ENCODE measurements around the gene NFAM1.

NFAM1 gene

DNA sequence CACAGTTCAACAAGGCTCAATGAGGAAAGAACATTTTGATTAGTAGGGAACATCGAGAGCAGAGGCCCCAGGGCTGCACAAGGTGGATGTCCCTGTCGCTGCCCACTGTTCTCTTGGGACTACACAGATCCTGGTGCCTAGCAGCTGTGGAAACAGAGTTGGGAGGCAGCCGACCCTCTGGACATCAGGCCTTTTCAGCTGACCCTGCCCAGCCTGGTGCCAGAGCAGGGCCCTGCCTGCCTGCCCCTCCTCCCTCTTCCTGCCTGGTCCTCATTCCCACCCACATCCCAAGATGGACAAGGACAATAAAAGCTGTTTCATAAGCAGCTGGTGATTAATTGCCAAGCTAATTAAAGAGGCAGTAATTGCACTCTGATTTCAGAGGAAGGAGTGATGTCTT lies 60.7 kb downstream of the NFAM1 start:
- H3K36me3 ChIP-seq (ENCODE audit: insufficient read depth, low read length) = no peaks in the 10 kb centered on the region
- no peak overlapping the region for H3K9ac ChIP-seq (ENCODE audit: low read depth, low read length)
- H3K4me1 ChIP-seq (ENCODE audit: insufficient read depth, low read length) = peaks cover 32% of the 10 kb centered on the region
- no peaks in the 10 kb centered on the region for H3K9me3 ChIP-seq (ENCODE audit: control insufficient read depth, insufficient read depth, low read length)

- no peaks in the 10 kb centered on the region for H3K9me3 ChIP-seq (ENCODE audit: control insufficient read depth, insufficient read depth, low read length)
- H3K36me3 ChIP-seq (ENCODE audit: insufficient read depth, low read length) = no peaks in the 10 kb centered on the region
- H3K9ac ChIP-seq (ENCODE audit: low read depth, low read length) = no peak overlapping the region
- peaks cover 32% of the 10 kb centered on the region for H3K4me1 ChIP-seq (ENCODE audit: insufficient read depth, low read length)
Observed at GRCh38 chr22:42371099-42371498, 61.1 kb downstream of the NFAM1 start.

DNA sequence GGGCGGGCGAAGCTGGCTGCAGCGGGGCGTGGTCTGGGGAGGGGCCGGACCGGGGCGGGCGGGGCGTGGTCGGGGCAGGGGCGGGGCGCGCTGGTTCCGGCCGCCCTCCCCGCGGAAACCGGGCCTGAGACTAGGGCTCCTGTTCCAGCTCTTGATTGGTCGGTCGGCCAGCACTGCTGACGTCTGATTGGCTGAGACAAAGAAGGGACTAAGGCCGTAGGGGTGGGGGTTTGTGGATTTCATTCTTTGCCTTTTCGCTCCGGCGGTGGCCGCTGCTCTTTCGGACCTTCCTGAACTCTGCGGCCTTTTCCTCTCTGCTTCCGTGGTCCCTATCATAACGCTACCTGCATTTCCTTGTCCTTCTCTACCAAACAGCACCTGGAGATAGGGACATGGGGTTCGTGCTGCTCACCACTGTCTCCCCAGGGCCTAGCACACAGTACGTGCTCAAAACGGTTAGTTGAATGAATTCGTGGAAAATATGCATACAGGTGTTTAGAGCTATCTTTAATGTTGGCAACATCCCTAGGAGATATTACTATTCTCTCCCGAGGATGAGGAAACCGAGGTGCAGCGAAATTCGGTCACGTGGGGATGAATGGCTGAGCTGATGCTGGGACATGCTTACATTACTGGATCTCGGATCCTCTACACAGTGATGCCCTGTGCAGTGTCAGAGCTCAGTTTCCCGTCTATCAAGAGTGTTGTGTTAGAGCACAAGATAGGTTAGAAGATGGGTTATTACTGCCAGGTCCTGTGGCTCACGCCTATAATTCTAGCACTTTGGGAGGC lies 62.8 kb downstream of the NFAM1 start:
- Histone ChIP-seq H3K9me3 (ENCODE audit: control insufficient read depth, insufficient read depth, low read length) (no peaks in the 10 kb centered on the region), H3K9ac (ENCODE audit: low read depth, low read length) (peak overlapping the region; percentile 91), H3K4me1 (ENCODE audit: insufficient read depth, low read length) (peaks cover 34% of the 10 kb centered on the region), H3K36me3 (ENCODE audit: insufficient read depth, low read length) (no peaks in the 10 kb centered on the region)

DNA sequence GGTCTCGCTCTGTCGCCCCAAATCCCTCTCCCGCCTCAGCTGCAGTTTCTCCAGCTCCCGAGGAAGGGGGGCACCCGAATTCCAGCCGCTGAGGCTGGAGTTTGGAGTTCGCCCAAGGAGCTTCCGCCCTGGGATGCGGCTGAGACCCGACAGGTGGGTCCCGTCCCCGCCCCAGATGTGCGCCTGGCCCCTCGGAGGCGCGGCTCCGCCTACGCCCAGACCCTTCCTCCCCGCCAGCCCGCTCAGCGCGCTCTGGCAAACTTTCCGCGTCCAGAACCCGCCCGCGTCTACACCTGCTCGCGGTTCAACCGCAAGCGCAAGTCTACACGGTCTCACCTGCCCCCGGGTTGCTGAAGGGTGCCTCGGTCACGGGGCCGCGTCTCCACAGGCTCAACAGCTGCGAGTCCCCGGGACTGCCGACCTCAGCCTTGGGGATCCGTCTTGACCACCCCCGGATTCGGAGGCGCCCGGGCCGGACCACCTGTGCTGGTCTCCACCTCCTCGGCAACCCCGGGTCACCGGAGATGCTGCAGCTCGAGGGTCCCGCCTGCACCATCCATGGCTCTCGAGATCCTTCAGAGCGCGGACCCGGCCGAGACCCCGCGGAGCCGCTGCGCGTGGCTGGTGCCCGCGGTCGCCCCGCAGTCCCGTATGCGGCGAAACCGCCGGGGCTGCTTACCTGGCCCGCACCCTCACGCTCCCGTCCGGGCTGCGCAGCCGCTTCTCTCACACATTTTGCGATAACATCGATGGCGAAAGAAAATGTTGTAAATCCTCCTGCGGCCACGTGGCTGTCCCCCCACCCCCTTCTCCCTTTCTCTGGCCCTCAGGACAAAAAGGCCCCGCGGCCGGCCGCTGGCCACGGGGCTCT lies 63.6 kb downstream of the NFAM1 start:
- H3K36me3 ChIP-seq (ENCODE audit: insufficient read depth, low read length) = no peaks in the 10 kb centered on the region
- peak overlapping the region; percentile 64 for H3K9ac ChIP-seq (ENCODE audit: low read depth, low read length)
- H3K9me3 ChIP-seq (ENCODE audit: control insufficient read depth, insufficient read depth, low read length) = no peaks in the 10 kb centered on the region
- H3K4me1 ChIP-seq (ENCODE audit: insufficient read depth, low read length) = peaks cover 39% of the 10 kb centered on the region

DNA sequence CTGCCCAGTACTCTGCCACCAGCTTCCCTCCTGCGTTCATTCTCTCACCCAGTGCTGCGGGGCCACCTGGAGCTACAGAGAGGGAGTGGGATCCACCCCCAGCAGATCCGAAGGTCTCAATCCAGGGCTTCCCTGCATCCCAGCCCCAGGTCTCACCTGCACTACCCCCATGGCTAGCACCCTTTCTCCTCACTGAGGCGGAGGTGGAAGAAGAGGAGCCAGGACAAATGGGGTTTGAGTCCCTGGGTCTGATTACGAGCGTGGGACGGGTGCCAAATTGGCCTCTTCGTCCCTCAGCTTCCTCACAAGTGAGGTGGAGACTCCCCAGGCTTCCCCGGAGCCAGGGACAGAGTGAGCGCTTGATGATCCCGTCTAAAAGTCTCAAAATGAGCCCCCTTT lies 64.2 kb downstream of the NFAM1 start:
- Histone ChIP-seq H3K36me3 (ENCODE audit: insufficient read depth, low read length) (no peaks in the 10 kb centered on the region), H3K9ac (ENCODE audit: low read depth, low read length) (peak overlapping the region; percentile 64), H3K9me3 (ENCODE audit: control insufficient read depth, insufficient read depth, low read length) (no peaks in the 10 kb centered on the region), H3K4me1 (ENCODE audit: insufficient read depth, low read length) (peaks cover 39% of the 10 kb centered on the region)

GRCh38 chr22:42366806-42367581 lies 65.2 kb downstream of the NFAM1 start:
- no peaks in the 10 kb centered on the region for H3K9me3 ChIP-seq (ENCODE audit: control insufficient read depth, insufficient read depth, low read length)
- peak overlapping the region; percentile 64; the same call in 1 of the 2 replicates for H3K9ac ChIP-seq (ENCODE audit: low read depth, low read length)
- no peaks in the 10 kb centered on the region for H3K36me3 ChIP-seq (ENCODE audit: insufficient read depth, low read length)
- peaks cover 39% of the 10 kb centered on the region for H3K4me1 ChIP-seq (ENCODE audit: insufficient read depth, low read length)

- H3K9me3 ChIP-seq (ENCODE audit: control insufficient read depth, insufficient read depth, low read length) = no peaks in the 10 kb centered on the region
- H3K36me3 ChIP-seq (ENCODE audit: insufficient read depth, low read length) = no peaks in the 10 kb centered on the region
- 0 out of 2 replicates have a peak overlapping the region, but pooled peaks have one; percentile 11 for H3K9ac ChIP-seq (ENCODE audit: low read depth, low read length)
- peaks cover 35% of the 10 kb centered on the region for H3K4me1 ChIP-seq (ENCODE audit: insufficient read depth, low read length)
Observed at GRCh38 chr22:42365942-42366695, 66.1 kb downstream of the NFAM1 start.

GRCh38 chr22:42365111-42365865 lies 66.9 kb downstream of the NFAM1 start:
- Histone ChIP-seq H3K4me1 (ENCODE audit: insufficient read depth, low read length) (peaks cover 29% of the 10 kb centered on the region), H3K9ac (ENCODE audit: low read depth, low read length) (peak overlapping the region; percentile 11; the same call in 1 of the 2 replicates)

GRCh38 chr22:42364604-42365110 lies 67.5 kb downstream of the NFAM1 start:
- Histone ChIP-seq H3K9me3 (ENCODE audit: control insufficient read depth, insufficient read depth, low read length) (no peaks in the 10 kb centered on the region), H3K36me3 (ENCODE audit: insufficient read depth, low read length) (no peaks in the 10 kb centered on the region), H3K4me1 (ENCODE audit: insufficient read depth, low read length) (peaks cover 27% of the 10 kb centered on the region), H3K9ac (ENCODE audit: low read depth, low read length) (no peak overlapping the region)

More at GRCh38 chr22:42365111-42365865, 66.9 kb downstream of the NFAM1 start:
- no peaks in the 10 kb centered on the region for H3K36me3 ChIP-seq (ENCODE audit: insufficient read depth, low read length)
- no peaks in the 10 kb centered on the region for H3K9me3 ChIP-seq (ENCODE audit: control insufficient read depth, insufficient read depth, low read length)

DNA sequence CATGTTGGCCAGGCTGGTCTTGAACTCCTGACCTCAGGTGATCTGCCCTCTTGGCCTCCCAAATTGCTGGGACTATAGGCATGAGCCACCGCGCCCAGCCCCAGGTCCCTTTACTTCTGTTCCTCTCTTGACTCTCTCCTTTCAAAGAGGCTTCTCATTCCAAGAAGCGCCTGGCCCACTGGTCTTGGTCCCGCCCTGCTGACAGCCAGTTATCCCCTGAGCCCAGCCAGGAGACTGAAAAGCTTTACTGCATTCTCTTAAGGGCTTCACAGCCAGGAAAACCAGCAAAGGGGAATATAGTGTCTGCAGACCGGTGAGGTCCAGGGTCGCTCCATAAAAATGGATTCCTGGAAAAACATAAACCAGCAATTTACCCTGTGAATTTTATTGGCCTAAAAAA lies 68.3 kb downstream of the NFAM1 start:
- no peak overlapping the region for H3K9ac ChIP-seq (ENCODE audit: low read depth, low read length)
- no peaks in the 10 kb centered on the region for H3K36me3 ChIP-seq (ENCODE audit: insufficient read depth, low read length)
- peaks cover 26% of the 10 kb centered on the region for H3K4me1 ChIP-seq (ENCODE audit: insufficient read depth, low read length)
- H3K9me3 ChIP-seq (ENCODE audit: control insufficient read depth, insufficient read depth, low read length) = no peaks in the 10 kb centered on the region

DNA sequence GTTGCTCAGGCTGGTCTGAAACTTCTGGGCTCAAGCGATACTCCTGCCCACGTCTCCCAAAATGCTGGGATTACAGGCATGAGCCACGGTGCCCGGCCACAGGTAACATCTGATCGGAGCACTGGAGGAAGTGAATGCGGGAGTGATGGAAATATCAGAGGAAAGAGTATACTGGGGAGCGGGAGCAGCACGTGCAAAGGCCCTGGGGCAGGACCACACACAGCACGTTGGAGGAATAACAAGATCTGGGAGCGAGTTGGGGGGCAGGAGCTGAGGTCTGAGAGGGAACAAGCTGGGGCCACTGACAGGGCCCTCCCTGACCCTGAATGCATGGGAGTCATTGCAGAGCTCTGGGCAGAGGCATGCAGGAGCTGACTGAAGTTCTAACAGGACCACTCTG lies 70.7 kb downstream of the NFAM1 start:
- H3K4me1 ChIP-seq (ENCODE audit: insufficient read depth, low read length) = peaks cover 17% of the 10 kb centered on the region
- H3K36me3 ChIP-seq (ENCODE audit: insufficient read depth, low read length) = no peaks in the 10 kb centered on the region
- no peaks in the 10 kb centered on the region for H3K9me3 ChIP-seq (ENCODE audit: control insufficient read depth, insufficient read depth, low read length)
- H3K9ac ChIP-seq (ENCODE audit: low read depth, low read length) = no peak overlapping the region

- no peak overlapping the region for H3K9ac ChIP-seq (ENCODE audit: low read depth, low read length)
- H3K36me3 ChIP-seq (ENCODE audit: insufficient read depth, low read length) = no peaks in the 10 kb centered on the region
Observed at GRCh38 chr22:42360348-42360747, 71.9 kb downstream of the NFAM1 start.

More at GRCh38 chr22:42360348-42360747, 71.9 kb downstream of the NFAM1 start:
- Histone ChIP-seq H3K9me3 (ENCODE audit: control insufficient read depth, insufficient read depth, low read length) (no peaks in the 10 kb centered on the region), H3K4me1 (ENCODE audit: insufficient read depth, low read length) (peaks cover 9% of the 10 kb centered on the region)
